Neuronal stem cell (in vitro differentiated cells): Measurements from ENCODE around the gene ZNF536.

Experiments used
- DNase-seq: peaks from one replicate; pipeline ENCODE4 v3.0.0-alpha.2; 2013; ENCODE audit warnings: low spot score
- H2AFZ ChIP-seq: one replicate; pipeline ENCODE4 v1.6.1; 2013; ENCODE audit warnings: mild to moderate bottlenecking, low read length, inconsistent platforms
- H2AK5ac ChIP-seq: 2 replicates; pipeline ENCODE4 v1.6.1; 2013; ENCODE audit warnings: low read depth, mild to moderate bottlenecking, inconsistent platforms, low read length, moderate library complexity, mixed read lengths
- H2BK120ac ChIP-seq: 2 replicates; pipeline ENCODE4 v1.6.1; 2013; ENCODE audit warnings: low read depth, mild to moderate bottlenecking, inconsistent platforms, low read length, moderate library complexity, mixed read lengths
- H2BK12ac ChIP-seq: one replicate; pipeline ENCODE4 v1.6.1; 2013; ENCODE audit warnings: low read length, inconsistent platforms
- H2BK15ac ChIP-seq: 2 replicates; pipeline ENCODE4 v1.6.1; 2013; ENCODE audit warnings: mild to moderate bottlenecking, low read length, inconsistent platforms, mixed read lengths
- H2BK5ac ChIP-seq: one replicate; pipeline ENCODE4 v1.6.1; 2013; ENCODE audit warnings: inconsistent platforms, mild to moderate bottlenecking, low read length, moderate library complexity
- H3K14ac ChIP-seq: one replicate; pipeline ENCODE4 v1.6.1; 2013; ENCODE audit warnings: low read length, inconsistent platforms
- H3K18ac ChIP-seq: 2 replicates; pipeline ENCODE4 v1.6.1; 2013; ENCODE audit warnings: low read length, inconsistent platforms
- H3K23ac ChIP-seq: 2 replicates; pipeline ENCODE4 v1.6.1; 2013; ENCODE audit warnings: low read depth, mild to moderate bottlenecking, mixed read lengths, low read length, inconsistent platforms; ENCODE audit not compliant: poor library complexity
- H3K27ac ChIP-seq: replicated peaks from 3 replicates; pipeline ENCODE4 v1.5.1; 2013; ENCODE audit warnings: low read length, inconsistent platforms
- H3K27me3 ChIP-seq, 3 experiments: 2 replicates each; pipeline ENCODE4 v1.6.1; 2013; ENCODE audit warnings: low read length in 3 of 3, mild to moderate bottlenecking in 2 of 3, inconsistent platforms in 1 of 3, low read depth in 1 of 3, mixed read lengths in 1 of 3, moderate library complexity in 1 of 3; ENCODE audit not compliant: control insufficient read depth in 3 of 3, insufficient read depth in 3 of 3
- H3K36me3 ChIP-seq, 2 donors: replicated peaks in 1 of 2; 2 replicates each; pipeline ENCODE4 v1.6.1; 2013; ENCODE audit warnings: low read length in 2 of 2; ENCODE audit not compliant: control insufficient read depth in 2 of 2, insufficient read depth in 2 of 2
- H3K4ac ChIP-seq: 2 replicates; pipeline ENCODE4 v1.6.1; 2013; ENCODE audit warnings: inconsistent platforms, mild to moderate bottlenecking, low read length, moderate library complexity
- H3K4me1 ChIP-seq, 2 donors: 1 replicate in 1 of 2; 2 replicates in 1 of 2; pipeline ENCODE4 v1.6.1; 2013; ENCODE audit warnings: low read length in 2 of 2, low read depth in 1 of 2; ENCODE audit not compliant: control insufficient read depth in 2 of 2, insufficient read depth in 1 of 2
- H3K4me2 ChIP-seq: one replicate; pipeline ENCODE4 v1.6.1; 2013; ENCODE audit warnings: mild to moderate bottlenecking, low read length, inconsistent platforms; ENCODE audit not compliant: insufficient read depth, poor library complexity, severe bottlenecking
- H3K4me3 ChIP-seq, 2 donors: 2 replicates each; pipeline ENCODE4 v1.5.1; 2013; ENCODE audit warnings: low read length in 2 of 2, mild to moderate bottlenecking in 2 of 2, inconsistent platforms in 1 of 2, moderate library complexity in 1 of 2
- H3K79me1 ChIP-seq: one replicate; pipeline ENCODE4 v1.6.1; 2013; ENCODE audit warnings: low read depth, mild to moderate bottlenecking, inconsistent platforms, low read length, moderate library complexity
- H3K9ac ChIP-seq: one replicate; pipeline ENCODE4 v1.6.1; 2013; ENCODE audit warnings: mild to moderate bottlenecking, low read depth, low read length, inconsistent platforms; ENCODE audit not compliant: poor library complexity
- H3K9me3 ChIP-seq, 2 donors: replicated peaks in 1 of 2; 2 replicates each; pipeline versions ENCODE3 to v1.6.1; 2013; ENCODE audit warnings: low read length in 2 of 2, mild to moderate bottlenecking in 2 of 2, inconsistent platforms in 1 of 2, low read depth in 1 of 2, mixed read lengths in 1 of 2, moderate library complexity in 1 of 2; ENCODE audit not compliant: control insufficient read depth in 2 of 2, insufficient read depth in 1 of 2
- H4K8ac ChIP-seq: one replicate; pipeline ENCODE4 v1.6.1; 2013; ENCODE audit warnings: low read depth, mild to moderate bottlenecking, inconsistent platforms, low read length, moderate library complexity
- H4K91ac ChIP-seq: one replicate; pipeline ENCODE4 v1.6.1; 2013; ENCODE audit warnings: low read length, low read depth, mild to moderate bottlenecking, inconsistent platforms; ENCODE audit not compliant: poor library complexity
- WGBS, 2 donors: extraction: QIAGEN DNeasy Blood & Tissue Kit; methylation state at CpG; one replicate each; pipeline ENCODE4 v1.1.7; 2013; ENCODE audit warnings: missing lambda C conversion rate in 2 of 2, mixed read lengths in 1 of 2; ENCODE audit not compliant: insufficient read length in 2 of 2, insufficient replicate concordance in 1 of 2; ENCODE audit errors: extremely low coverage in 2 of 2; 5-methylcytosine and 5-hydroxymethylcytosine counted together

Gene ZNF536

GRCh38 chr19:30476997-30477396 is 104.8 kb downstream of the ZNF536 start:
- Histone ChIP-seq H4K91ac (no peak overlapping the region), H2BK12ac (no peak overlapping the region), H4K8ac (no peak overlapping the region), H2BK5ac (no peak overlapping the region), H2AK5ac (no peak overlapping the region), H2BK120ac (no peak overlapping the region), H3K9ac (no peak overlapping the region), H3K27me3 (no peaks in the 10 kb centered on the region), H3K4me3 (no peak overlapping the region), H3K27ac (no peak overlapping the region), H3K23ac (no peak overlapping the region), H2BK15ac (no peak overlapping the region), H3K4me1 (peaks cover 3 to 4% of the 10 kb centered on the region in 2 donors), H3K36me3 (no peaks in the 10 kb centered on the region), H3K79me1 (no peaks in the 10 kb centered on the region), H3K14ac (no peak overlapping the region), H3K4me2 (no peak overlapping the region), H3K4ac (no peak overlapping the region), H3K18ac (no peak overlapping the region), H2AFZ (no peak overlapping the region), H3K9me3 (no peaks in the 10 kb centered on the region)
- no peak for DNase-seq
- WGBS, 2 donors, result no CpG with 5 or more reads among the region's 2 CpGs

- no peak overlapping the region for H2BK15ac ChIP-seq
Measured at GRCh38 chr19:30479231-30479630, 107.0 kb downstream of the ZNF536 start.

GRCh38 chr19:30480097-30480496 is 107.9 kb downstream of the ZNF536 start:
- Histone ChIP-seq H3K9me3 (no peaks in the 10 kb centered on the region), H2AK5ac (no peak overlapping the region), H3K4me2 (no peak overlapping the region), H3K27ac (no peak overlapping the region), H3K23ac (no peak overlapping the region), H3K36me3 (no peaks in the 10 kb centered on the region), H4K91ac (no peak overlapping the region), H2BK12ac (no peak overlapping the region), H2AFZ (peak overlapping the region; percentile 50), H3K4me1 (peaks cover 3 to 4% of the 10 kb centered on the region in 2 donors), H3K14ac (no peak overlapping the region), H3K4me3 (no peak overlapping the region), H3K79me1 (no peaks in the 10 kb centered on the region), H3K27me3 (no peaks in the 10 kb centered on the region), H3K9ac (no peak overlapping the region), H2BK120ac (no peak overlapping the region), H3K4ac (no peak overlapping the region), H2BK5ac (no peak overlapping the region), H4K8ac (no peak overlapping the region), H2BK15ac (no peak overlapping the region), H3K18ac (no peak overlapping the region)
- no CpG with 5 or more reads among the region's 6 CpGs for WGBS, 2 donors
- DNase-seq, result no peak

More at GRCh38 chr19:30479231-30479630, 107.0 kb downstream of the ZNF536 start:
- H2AK5ac ChIP-seq, result no peak overlapping the region
- H3K9ac ChIP-seq, result no peak overlapping the region
- no peak overlapping the region for H3K27ac ChIP-seq
- no peaks in the 10 kb centered on the region for H3K36me3 ChIP-seq
- H3K4ac ChIP-seq, result no peak overlapping the region
- no peak overlapping the region for H2AFZ ChIP-seq
- H3K18ac ChIP-seq, result no peak overlapping the region
- H3K4me2 ChIP-seq, result no peak overlapping the region
- H3K23ac ChIP-seq, result no peak overlapping the region
- no peak for DNase-seq
- WGBS, 2 donors, result no CpG with 5 or more reads among the region's 7 CpGs
- no peak overlapping the region for H3K4me3 ChIP-seq
- H3K9me3 ChIP-seq, result no peaks in the 10 kb centered on the region
- no peak overlapping the region for H4K91ac ChIP-seq
- no peak overlapping the region for H2BK5ac ChIP-seq
- no peak overlapping the region for H2BK120ac ChIP-seq
- no peaks in the 10 kb centered on the region for H3K27me3 ChIP-seq
- H3K14ac ChIP-seq, result no peak overlapping the region
- no peak overlapping the region for H2BK12ac ChIP-seq
- no peaks in the 10 kb centered on the region for H3K79me1 ChIP-seq
- H4K8ac ChIP-seq, result no peak overlapping the region
- peaks cover 3 to 4% of the 10 kb centered on the region in 2 donors for H3K4me1 ChIP-seq

GRCh38 chr19:30481063-30481462 is 108.9 kb downstream of the ZNF536 start:
- Histone ChIP-seq H3K18ac (no peak overlapping the region), H2AK5ac (no peak overlapping the region), H3K14ac (no peak overlapping the region), H2BK120ac (no peak overlapping the region), H3K79me1 (no peaks in the 10 kb centered on the region), H2BK5ac (no peak overlapping the region), H3K23ac (no peak overlapping the region), H4K8ac (no peak overlapping the region), H3K9ac (no peak overlapping the region), H3K36me3 (no peaks in the 10 kb centered on the region), H3K4ac (no peak overlapping the region), H2BK12ac (no peak overlapping the region), H2AFZ (no peak overlapping the region), H3K9me3 (no peaks in the 10 kb centered on the region), H4K91ac (no peak overlapping the region), H3K4me2 (no peak overlapping the region), H3K27me3 (no peaks in the 10 kb centered on the region), H3K4me3 (no peak overlapping the region), H3K27ac (no peak overlapping the region), H3K4me1 (peaks cover 3 to 4% of the 10 kb centered on the region in 2 donors), H2BK15ac (no peak overlapping the region)
- WGBS, 2 donors, result no CpG with 5 or more reads among the region's 4 CpGs
- DNase-seq, result no peak
